NB4 (cell line): ENCODE results near the gene SMTN.

Experiments used
- CTCF ChIP-seq: IDR thresholded peaks from one replicate; pipeline ENCODE4 v1.5.1; 2012; ENCODE audit warnings: low read depth, low read length
- POLR2A ChIP-seq: IDR thresholded peaks from 2 replicates; pipeline ENCODE4 v1.6.1; 2011; ENCODE audit warnings: mild to moderate bottlenecking; ENCODE audit not compliant: insufficient read length; ENCODE audit errors: extremely low read depth

- TF ChIP-seq CTCF (no peak), POLR2A (no peak)
Observed at GRCh38 chr22:31056986-31057599, 24.0 kb upstream of the SMTN start.
